Activated T-helper 17 cell treated with anti-CD3 and anti-CD28 coated beads, Interleukin-2, amount 50 U/mL, for 72 hours (primary cell): ENCODE data around the gene CHST15. TPM values are rescaled to one million over a fixed set of nuclear protein-coding genes. Genes with fewer than 3 reads are reported as not detected.

Experiments used
- ATAC-seq: fragments of 150-1000 bp; cut with Tn5 transposase; replicated peaks from 2 replicates; pipeline ENCODE4 v1.10.0; 2021; ENCODE audit warnings: mild to moderate bottlenecking, moderate library complexity
- H3K27ac Mint-ChIP-seq: one replicate; pipeline ENCODE4 v1.8.0; 2022; ENCODE audit warnings: mixed read lengths
- H3K27me3 Mint-ChIP-seq: one replicate; pipeline ENCODE4 v1.8.0; 2022; ENCODE audit warnings: mixed read lengths
- H3K36me3 Mint-ChIP-seq: one replicate; pipeline ENCODE4 v1.8.0; 2022; ENCODE audit warnings: low read depth, mild to moderate bottlenecking, mixed read lengths
- H3K4me1 Mint-ChIP-seq: one replicate; pipeline ENCODE4 v1.8.0; 2022; ENCODE audit warnings: mixed read lengths
- H3K4me3 Mint-ChIP-seq: one replicate; pipeline ENCODE4 v1.8.0; 2022; ENCODE audit warnings: mild to moderate bottlenecking, mixed read lengths
- H3K9me3 Mint-ChIP-seq: one replicate; pipeline ENCODE4 v1.8.0; 2022; ENCODE audit warnings: mixed read lengths
- total RNA-seq, 2 donors: library from RNA; stranded (reverse); gene quantifications; one replicate each; pipeline ENCODE4 v1.2.3, GENCODE V29; 2022

Gene CHST15
- total RNA-seq, 2 donors from 2014 or later = 0.56 to 10.9 TPM

GRCh38 chr10:123993534-123994416 is 99.6 kb downstream of the CHST15 start:
- Mint-ChIP-seq H3K9me3 (no peaks in the 10 kb centered on the region), H3K4me1 (no peaks in the 10 kb centered on the region), H3K4me3 (peak overlapping the region; percentile 64), H3K36me3 (no peaks in the 10 kb centered on the region), H3K27me3 (peaks cover 58% of the 10 kb centered on the region), H3K27ac (no peak overlapping the region)
- no peak for ATAC-seq

GRCh38 chr10:123991611-123992570 is 101.5 kb downstream of the CHST15 start:
- H3K36me3 Mint-ChIP-seq = no peaks in the 10 kb centered on the region
- no peak overlapping the region for H3K4me3 Mint-ChIP-seq
- H3K27ac Mint-ChIP-seq = no peak overlapping the region
- peaks cover 56% of the 10 kb centered on the region for H3K27me3 Mint-ChIP-seq
- ATAC-seq = no peak
- H3K4me1 Mint-ChIP-seq = no peaks in the 10 kb centered on the region
- H3K9me3 Mint-ChIP-seq = no peaks in the 10 kb centered on the region

- no peak for ATAC-seq
- Mint-ChIP-seq H3K27me3 (peaks cover 56% of the 10 kb centered on the region), H3K27ac (no peak overlapping the region), H3K9me3 (no peaks in the 10 kb centered on the region), H3K36me3 (no peaks in the 10 kb centered on the region), H3K4me3 (no peak overlapping the region), H3K4me1 (no peaks in the 10 kb centered on the region)
Measured at GRCh38 chr10:123990889-123991288, 102.5 kb downstream of the CHST15 start.

- no peak for ATAC-seq
- Mint-ChIP-seq H3K27ac (no peak overlapping the region), H3K9me3 (no peaks in the 10 kb centered on the region), H3K4me1 (no peaks in the 10 kb centered on the region), H3K4me3 (no peak overlapping the region), H3K27me3 (peaks cover 44% of the 10 kb centered on the region), H3K36me3 (no peaks in the 10 kb centered on the region)
Measured at GRCh38 chr10:123988694-123989093, 104.7 kb downstream of the CHST15 start.

GRCh38 chr10:123986736-123987135 is 106.7 kb downstream of the CHST15 start:
- peaks cover 41% of the 10 kb centered on the region for H3K27me3 Mint-ChIP-seq
- H3K36me3 Mint-ChIP-seq = no peaks in the 10 kb centered on the region
- H3K4me1 Mint-ChIP-seq = no peaks in the 10 kb centered on the region
- no peak overlapping the region for H3K27ac Mint-ChIP-seq
- no peak overlapping the region for H3K4me3 Mint-ChIP-seq
- ATAC-seq = no peak
- no peaks in the 10 kb centered on the region for H3K9me3 Mint-ChIP-seq

- Mint-ChIP-seq H3K27me3 (peaks cover 72% of the 10 kb centered on the region), H3K9me3 (no peaks in the 10 kb centered on the region), H3K4me3 (no peak overlapping the region), H3K4me1 (peaks cover 11% of the 10 kb centered on the region), H3K36me3 (no peaks in the 10 kb centered on the region), H3K27ac (no peak overlapping the region)
- ATAC-seq = no peak
Measured at GRCh38 chr10:123974406-123974805, 119.0 kb downstream of the CHST15 start.

- Mint-ChIP-seq H3K27me3 (peaks cover 76% of the 10 kb centered on the region), H3K4me1 (peaks cover 11% of the 10 kb centered on the region), H3K9me3 (no peaks in the 10 kb centered on the region), H3K27ac (no peak overlapping the region), H3K4me3 (no peak overlapping the region), H3K36me3 (no peaks in the 10 kb centered on the region)
- no peak for ATAC-seq
Measured at GRCh38 chr10:123972481-123973401, 120.7 kb downstream of the CHST15 start.

GRCh38 chr10:123970927-123971286 is 122.5 kb downstream of the CHST15 start:
- no peaks in the 10 kb centered on the region for H3K9me3 Mint-ChIP-seq
- H3K4me1 Mint-ChIP-seq = peaks cover 11% of the 10 kb centered on the region
- H3K27ac Mint-ChIP-seq = no peak overlapping the region
- no peaks in the 10 kb centered on the region for H3K36me3 Mint-ChIP-seq
- ATAC-seq = no peak
- H3K4me3 Mint-ChIP-seq = no peak overlapping the region
- peaks cover 71% of the 10 kb centered on the region for H3K27me3 Mint-ChIP-seq

- no peak overlapping the region for H3K27ac Mint-ChIP-seq
- peaks cover 74% of the 10 kb centered on the region for H3K27me3 Mint-ChIP-seq
- no peaks in the 10 kb centered on the region for H3K9me3 Mint-ChIP-seq
- no peak for ATAC-seq
- no peak overlapping the region for H3K4me3 Mint-ChIP-seq
- H3K36me3 Mint-ChIP-seq = no peaks in the 10 kb centered on the region
- H3K4me1 Mint-ChIP-seq = peaks cover 11% of the 10 kb centered on the region
Measured at GRCh38 chr10:123970207-123970926, 123.0 kb downstream of the CHST15 start.

- no peaks in the 10 kb centered on the region for H3K36me3 Mint-ChIP-seq
- H3K4me1 Mint-ChIP-seq = peaks cover 11% of the 10 kb centered on the region
- H3K9me3 Mint-ChIP-seq = no peaks in the 10 kb centered on the region
- no peak overlapping the region for H3K27ac Mint-ChIP-seq
- peaks cover 62% of the 10 kb centered on the region for H3K27me3 Mint-ChIP-seq
- peak; percentile 32 for ATAC-seq
- H3K4me3 Mint-ChIP-seq = no peak overlapping the region
Measured at GRCh38 chr10:123967626-123968243, 125.7 kb downstream of the CHST15 start.

- H3K9me3 Mint-ChIP-seq = no peaks in the 10 kb centered on the region
- peaks cover 63% of the 10 kb centered on the region for H3K27me3 Mint-ChIP-seq
- no peak for ATAC-seq
- no peaks in the 10 kb centered on the region for H3K36me3 Mint-ChIP-seq
- no peak overlapping the region for H3K4me3 Mint-ChIP-seq
- no peak overlapping the region for H3K27ac Mint-ChIP-seq
- H3K4me1 Mint-ChIP-seq = peaks cover 11% of the 10 kb centered on the region
Measured at GRCh38 chr10:123966896-123967231, 126.5 kb downstream of the CHST15 start.

GRCh38 chr10:123965973-123966895 is 127.2 kb downstream of the CHST15 start:
- Mint-ChIP-seq H3K9me3 (no peaks in the 10 kb centered on the region), H3K27me3 (peaks cover 63% of the 10 kb centered on the region), H3K27ac (no peak overlapping the region)

More at GRCh38 chr10:123965973-123966895, 127.2 kb downstream of the CHST15 start:
- no peak overlapping the region for H3K4me3 Mint-ChIP-seq
- no peaks in the 10 kb centered on the region for H3K36me3 Mint-ChIP-seq
- no peak for ATAC-seq
- peaks cover 5% of the 10 kb centered on the region for H3K4me1 Mint-ChIP-seq
